ENCODE measurements around the gene SH3RF2.
"Not testable (repeated sequence)": the region's sequence is repeated elsewhere in the genome, so short reads cannot be mapped to it uniquely, and the experiment has no call there.

Gene SH3RF2, protein sequence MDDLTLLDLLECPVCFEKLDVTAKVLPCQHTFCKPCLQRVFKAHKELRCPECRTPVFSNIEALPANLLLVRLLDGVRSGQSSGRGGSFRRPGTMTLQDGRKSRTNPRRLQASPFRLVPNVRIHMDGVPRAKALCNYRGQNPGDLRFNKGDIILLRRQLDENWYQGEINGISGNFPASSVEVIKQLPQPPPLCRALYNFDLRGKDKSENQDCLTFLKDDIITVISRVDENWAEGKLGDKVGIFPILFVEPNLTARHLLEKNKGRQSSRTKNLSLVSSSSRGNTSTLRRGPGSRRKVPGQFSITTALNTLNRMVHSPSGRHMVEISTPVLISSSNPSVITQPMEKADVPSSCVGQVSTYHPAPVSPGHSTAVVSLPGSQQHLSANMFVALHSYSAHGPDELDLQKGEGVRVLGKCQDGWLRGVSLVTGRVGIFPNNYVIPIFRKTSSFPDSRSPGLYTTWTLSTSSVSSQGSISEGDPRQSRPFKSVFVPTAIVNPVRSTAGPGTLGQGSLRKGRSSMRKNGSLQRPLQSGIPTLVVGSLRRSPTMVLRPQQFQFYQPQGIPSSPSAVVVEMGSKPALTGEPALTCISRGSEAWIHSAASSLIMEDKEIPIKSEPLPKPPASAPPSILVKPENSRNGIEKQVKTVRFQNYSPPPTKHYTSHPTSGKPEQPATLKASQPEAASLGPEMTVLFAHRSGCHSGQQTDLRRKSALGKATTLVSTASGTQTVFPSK

DNA sequence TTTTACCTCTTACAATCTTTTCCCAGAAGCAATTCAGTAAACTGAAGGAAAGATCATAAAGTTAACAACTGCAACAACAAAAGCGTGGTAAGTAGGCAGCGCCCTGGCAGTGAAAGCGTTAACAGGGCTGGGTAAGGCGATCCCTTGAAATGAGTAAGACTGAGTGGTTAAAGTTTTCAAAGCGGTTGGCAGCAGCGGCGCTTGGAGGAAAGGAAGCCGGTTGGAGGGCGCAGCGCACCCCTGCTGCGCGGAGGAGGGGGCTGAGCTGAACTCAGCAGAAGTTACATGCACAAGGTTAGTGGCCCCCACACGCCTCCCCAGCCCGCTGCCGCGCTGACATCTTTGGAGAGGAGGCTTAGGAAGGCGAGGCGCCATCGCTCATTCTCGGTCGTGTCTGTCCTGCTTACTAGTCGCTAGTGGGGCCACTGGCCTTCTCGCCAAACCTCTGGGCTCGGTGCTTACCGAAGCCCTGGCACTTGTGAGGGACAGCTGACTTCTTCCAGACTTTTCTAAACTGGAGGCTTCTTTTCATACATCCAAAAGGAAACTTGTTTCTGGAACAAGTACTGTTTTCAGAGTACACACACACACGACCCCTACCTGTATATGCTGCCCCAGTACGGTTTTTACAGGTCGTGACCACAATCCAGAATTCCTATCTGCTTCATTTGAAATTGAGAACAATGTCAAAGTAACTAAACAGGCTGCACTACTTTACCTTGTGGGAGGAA lies at the start of gene SH3RF2:
SH3RF2 (plus strand) TSS at position 178 of the 731 bp plus-strand sequence. CDS start 1,351 bp downstream, outside the sequence.
- peak; percentile 84 for DNase-seq

DNA sequence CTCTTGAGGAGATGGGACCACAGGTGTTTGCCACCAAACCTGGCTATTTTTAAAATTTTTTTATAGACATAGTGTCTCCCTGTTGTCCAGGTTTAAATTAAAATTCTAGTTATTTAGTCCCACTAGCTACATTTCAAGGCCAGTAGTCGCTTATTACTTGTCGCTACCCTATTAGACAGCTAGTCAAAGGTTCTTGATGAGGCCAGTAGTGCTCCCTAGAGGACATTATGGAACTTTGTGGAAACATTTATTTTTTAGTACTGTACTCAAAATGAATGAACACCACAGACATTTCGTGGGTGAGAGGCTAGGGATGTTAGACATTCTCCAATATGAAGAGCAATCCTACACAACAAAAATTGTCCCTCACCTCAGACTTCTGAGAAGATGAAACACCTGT lies 49.2 kb upstream of the SH3RF2 start:
- no peak for DNase-seq

DNA sequence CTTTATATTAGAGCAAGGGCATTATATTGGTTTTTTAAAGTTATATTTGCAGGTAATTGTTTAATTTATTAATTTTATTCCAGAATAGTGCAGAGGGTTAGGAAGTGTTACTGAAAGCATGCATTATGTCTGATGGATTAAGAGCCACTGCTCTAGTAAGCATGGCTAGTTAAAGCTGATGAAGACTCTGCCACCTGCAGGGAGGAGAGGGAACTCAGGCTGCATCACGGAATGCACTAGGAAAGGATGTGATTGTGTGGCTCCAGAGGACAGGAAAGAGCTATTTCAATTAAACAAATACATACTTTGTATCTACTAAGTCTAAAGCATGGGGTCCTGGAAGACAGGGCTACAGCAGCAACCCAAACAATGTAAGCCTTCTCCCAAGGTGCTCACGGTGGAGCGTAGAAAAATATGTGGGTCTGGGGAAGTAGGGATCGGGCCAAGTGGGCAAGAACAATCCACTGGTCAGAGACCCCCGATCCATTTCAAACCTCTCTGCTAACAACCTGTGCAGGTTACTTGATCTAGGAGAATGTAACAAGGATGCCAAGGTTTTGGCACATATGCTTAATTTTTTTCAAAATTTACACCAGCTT lies 48.3 kb upstream of the SH3RF2 start:
- DNase-seq, result no peak

DNA sequence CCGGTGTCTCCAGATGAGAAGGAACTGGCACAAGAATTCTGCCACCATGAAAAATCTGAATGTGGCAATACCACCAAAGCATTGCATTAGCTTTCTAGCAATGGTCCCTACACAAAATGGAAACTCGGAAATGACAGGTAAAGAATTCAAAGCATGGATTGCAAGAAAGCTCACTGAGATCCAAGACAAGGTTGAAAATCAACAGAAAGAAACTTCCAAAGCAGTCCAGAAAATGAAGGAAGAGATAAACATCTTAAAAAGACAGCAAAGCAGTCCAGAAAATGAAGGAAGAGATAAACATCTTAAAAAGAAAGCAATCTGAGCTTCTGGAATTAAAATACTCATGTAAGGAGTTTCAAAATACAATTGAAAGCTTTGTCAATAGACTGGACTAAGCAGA lies 46.8 kb upstream of the SH3RF2 start:
- DNase-seq, result no peak

DNA sequence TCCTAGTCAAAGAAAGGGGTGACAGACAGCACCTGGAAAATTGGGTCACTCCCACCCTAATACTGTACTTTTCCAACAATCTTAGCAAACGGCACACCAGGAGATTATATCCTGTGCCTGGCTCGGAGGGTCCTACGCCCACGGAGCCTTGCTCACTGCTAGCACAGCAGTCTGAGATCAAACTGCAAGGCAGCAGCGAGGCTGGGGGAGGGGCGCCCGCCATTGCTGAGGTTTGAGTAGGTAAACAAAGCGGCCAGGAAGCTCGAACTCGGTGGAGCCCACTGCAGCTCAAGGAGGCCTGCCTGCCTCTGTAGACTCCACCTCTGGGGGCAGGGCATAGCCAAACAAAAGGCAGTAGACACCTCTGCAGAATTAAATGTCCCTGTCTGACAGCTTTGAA lies 45.0 kb upstream of the SH3RF2 start:
- DNase-seq, result not testable (repeated sequence)

DNA sequence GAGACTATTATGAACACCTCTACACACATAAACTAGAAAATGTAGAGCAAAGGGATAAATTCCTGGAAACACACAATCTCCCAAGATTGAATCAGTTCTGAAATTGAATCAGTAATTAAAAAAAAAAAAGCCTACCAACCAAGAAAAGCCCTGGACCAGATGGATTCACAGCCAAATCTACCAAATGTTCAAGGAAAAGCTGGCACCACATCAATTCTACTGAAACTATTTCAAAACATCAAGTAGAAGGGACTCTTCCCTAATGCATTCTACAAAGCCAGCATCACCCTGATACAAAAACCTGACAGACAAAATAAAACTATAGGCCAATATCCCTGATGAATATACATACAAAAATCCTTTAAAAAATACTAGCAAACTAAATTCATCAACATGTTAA lies 38.2 kb upstream of the SH3RF2 start:
- DNase-seq, result no peak

DNA sequence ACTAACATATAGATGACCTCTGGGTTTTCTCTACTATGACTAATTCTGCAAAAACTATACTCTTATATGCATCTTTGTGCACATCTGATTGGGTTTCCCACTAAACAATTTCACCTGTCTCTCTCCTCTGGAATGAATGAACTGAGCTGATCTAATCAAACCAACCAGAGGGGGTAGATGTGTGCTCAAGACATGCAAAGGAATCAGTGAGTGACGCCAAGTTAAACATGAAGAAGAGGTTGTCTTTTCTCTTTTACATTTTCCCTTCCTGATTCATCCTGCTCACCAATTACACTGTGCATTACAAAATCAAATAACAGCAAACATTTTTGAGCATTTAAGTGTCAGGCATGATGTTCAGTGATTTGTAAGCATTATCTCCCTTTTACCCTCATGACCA lies 34.0 kb upstream of the SH3RF2 start:
- DNase-seq, result no peak

DNA sequence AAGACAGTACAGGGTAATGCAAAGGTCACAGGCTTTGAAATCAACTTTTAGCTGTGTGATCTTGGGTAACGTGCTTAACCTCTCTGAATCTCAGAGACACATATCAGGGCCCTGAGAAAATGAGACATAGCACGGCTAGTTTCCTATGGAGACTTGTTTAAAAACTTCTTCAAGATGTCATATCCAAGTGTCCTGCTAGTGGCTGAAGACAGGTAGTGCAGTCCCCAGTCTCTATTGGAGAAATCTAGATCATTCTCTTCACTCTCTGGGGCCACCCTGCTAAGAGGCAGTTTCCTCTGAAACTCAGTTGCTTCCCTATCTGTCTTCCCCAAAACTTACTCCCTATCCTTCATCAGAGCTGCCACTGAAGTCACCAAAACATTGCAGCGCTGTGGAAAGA lies 33.3 kb upstream of the SH3RF2 start:
- no peak for DNase-seq

DNA sequence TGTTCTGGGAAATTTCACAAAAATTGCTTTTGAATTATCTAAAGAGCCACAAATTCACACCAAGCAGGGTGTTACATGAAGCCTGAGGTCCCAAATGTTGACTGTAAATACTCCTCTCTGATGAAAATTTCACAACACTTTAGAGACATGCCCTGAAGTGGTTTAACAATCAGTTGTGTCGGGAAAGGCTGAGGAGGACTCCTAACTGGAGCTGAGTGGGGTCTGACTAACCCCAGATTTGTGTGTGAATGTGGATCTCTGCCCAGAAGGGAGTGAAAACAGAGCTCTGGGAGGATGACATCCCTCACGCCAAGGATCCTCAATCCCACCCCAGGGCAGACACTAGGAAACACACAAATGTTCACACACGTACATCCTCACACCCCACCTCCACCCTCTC lies 32.5 kb upstream of the SH3RF2 start:
- no peak for DNase-seq

DNA sequence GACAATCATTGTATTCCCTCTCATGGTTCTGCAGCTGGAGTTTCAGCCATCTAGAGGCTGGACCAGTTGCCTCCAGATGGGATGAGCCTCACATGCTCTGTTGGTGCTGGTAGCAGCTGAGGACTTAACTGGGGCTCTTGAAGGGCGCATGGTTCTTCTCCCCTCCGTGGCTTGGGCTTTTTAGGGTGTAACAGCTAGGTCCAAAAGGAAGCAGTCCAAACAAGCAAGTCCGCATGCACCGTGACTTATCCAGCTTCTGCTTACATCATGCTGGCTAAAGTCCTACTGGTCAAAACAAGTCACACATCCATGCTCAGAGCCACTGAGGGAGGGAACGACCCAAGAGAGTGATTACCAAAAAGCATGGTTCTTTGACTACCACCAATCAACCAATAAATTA lies 31.6 kb upstream of the SH3RF2 start:
- DNase-seq, result no peak

DNA sequence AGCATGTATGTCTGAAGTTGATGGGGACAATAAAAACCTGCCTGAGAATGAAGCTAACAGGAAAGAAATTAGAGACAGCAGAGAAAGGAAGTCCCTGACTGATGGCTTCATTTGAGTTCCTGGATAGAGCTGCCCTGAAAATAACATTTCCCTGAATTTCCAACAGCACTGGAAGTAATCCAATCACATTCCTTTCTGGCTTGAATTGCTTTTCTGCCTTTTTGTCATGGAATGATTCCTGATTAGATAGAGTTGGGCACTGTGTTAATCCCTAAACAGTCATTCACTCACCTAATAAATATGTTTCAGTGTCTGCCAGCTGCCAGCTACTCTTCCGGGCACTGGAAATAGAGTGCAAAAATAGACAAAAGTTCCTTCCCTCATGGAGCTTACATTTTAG lies 30.0 kb upstream of the SH3RF2 start:
- DNase-seq, result no peak

DNA sequence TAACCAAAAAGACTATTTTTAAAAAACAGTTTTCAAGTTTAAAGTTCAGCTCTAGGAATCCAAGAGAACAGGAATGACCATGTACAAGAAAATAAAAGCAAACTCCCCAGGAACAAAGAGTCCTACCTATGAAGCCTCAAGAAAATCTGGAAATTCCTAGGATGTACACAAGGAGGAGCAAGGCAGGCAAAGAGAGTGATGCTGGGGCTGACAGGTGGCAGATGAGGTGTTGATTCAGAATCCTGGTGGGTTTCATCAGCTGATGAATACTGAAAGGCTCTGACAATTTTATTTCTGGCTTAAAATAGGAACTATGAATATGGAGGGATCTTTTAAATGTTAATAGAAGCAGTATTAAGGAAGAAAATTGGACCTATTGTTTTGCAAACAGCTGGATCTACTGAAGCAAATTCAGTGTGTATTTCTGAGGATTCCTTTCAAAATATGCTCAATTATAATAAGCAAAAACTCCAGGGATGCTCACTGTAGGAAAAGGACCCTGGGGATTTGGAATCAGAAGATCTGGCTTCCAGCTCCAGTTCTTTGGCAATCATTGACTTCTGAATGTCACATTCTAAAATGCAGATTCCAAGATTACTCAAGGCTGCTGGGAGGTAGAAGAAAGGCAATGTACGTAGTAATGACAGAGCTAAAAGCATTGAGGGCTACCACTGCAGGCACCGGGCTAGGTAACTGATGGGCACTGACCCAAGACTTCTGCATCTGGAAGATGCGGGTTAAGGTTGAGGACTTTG lies 28.0 kb upstream of the SH3RF2 start:
- no peak for DNase-seq

DNA sequence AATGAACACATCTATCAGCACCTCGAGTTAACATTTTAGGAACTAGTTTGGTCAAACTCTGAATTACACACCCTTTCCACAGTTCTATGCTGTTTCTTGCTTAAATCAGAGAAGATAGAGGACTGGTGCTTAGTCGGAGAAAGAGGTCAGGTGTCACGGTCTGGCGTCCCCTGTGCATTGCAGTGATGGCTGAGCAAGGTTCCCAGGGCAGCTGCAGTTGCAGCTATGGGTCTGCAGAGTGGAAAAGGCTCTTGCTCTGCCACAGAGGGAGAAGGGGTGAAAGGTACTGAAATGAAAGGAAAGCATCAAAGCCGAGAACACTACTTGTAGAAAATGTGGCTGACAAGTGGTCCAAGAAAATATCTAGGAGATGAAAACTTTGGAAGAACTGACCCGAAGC lies 25.2 kb upstream of the SH3RF2 start:
- DNase-seq, result no peak

DNA sequence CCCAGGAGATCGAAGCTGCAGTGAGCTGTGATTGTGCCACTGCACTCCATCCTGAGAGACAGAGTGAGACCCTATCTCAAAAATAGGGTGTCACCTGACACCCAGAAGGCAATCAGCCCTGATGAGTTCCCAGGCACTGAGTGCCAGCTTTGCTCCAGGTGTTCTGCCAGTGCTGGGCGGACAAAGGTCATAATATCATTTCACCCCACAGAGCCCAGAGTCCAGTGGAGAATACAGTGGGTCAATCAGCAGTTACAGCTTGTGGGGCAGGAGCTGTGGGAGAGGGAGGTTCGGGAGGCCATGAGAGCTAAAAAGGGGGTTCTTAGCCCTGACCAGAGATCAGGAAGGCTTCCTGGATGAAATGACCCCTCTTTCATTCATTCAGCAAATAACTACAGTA lies 24.4 kb upstream of the SH3RF2 start:
- no peak for DNase-seq

DNA sequence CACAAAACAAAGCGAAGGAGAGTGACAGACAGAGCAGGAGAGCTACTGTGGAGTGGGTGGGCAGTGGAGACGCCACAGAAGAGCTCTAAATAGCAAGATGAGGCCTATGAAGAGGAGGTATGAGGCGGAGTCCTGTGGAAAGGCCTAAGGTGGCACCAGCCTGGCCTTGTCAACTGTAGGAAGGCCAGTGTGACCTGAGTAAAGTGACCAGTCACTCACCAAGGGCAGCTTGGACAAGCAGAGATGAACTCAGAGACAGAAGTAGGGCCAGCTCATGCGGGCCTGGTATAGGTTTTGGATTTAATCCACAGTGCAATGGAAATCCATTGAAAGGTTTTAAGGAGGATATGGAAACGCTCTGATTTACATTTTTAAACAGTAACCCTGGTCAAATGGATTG lies 23.8 kb upstream of the SH3RF2 start:
- no peak for DNase-seq

DNA sequence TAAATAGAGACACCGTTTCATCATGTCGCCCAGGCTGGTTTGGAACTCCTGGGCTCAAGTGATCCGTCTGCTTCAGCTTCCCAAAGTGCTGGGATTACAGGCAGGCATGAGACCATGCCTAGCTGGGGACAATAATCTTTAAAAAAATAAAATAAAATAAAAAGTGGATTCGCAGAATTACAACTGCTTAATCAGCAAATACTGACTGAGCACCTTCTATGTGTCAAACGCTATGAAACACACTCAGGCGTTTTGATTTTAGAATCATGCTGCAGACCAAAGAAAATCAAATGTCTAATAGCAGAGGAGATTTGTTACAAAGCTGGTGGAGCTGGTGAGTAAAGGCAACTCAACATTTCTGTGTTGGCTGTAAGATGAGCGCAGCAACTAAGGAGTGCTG lies 22.7 kb upstream of the SH3RF2 start:
- DNase-seq, result no peak

DNA sequence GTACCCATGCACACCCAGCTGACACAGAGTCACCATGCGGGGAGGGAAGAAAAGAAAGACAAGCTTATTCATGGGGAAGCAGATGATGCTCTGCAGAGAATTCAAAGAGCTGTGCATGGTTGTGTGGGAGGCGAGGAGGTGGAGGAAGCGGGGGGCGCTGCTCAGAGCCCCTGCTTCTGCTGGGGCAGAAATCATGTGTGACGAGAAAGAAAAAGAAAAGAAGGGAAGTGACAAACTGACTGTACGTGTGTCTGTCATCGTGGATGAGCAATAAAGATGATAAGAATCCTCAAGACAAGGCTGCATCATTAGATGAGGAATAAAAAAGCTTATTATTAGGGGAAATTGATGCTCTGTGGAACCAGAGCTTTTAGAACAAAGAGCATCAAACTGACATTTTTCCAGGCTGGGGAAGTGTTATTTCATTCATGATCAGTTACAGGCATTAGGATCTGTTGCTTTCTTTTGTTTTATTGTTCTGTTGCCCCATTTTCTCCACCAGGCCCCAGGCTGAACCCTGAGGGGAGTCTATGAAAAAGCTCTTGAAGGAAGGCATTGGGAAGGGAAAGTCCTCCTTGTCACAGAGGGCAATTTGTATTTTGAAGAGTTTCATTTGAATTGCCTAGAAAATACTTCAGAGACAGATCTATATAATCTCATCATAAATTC lies 20.3 kb upstream of the SH3RF2 start:
- no peak for DNase-seq

DNA sequence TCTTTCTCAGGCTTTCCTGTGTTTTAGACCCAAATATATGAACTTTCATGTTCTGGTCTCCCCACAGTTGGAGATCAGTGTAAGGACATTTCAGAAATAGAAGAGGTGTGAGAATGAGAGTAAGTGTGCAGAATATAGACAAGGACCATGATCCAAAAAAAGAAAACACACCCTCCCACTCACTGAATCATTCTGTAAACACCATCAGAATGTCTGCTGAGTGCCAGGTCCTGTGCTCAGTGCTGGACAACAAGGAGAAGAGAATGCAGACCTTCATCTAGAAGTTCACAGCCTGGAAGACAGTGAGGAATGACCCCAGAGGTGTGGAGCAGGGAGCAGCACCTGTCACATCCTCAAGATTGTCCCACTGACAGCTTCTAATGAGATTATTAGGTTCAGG lies 19.1 kb upstream of the SH3RF2 start:
- no peak for DNase-seq

DNA sequence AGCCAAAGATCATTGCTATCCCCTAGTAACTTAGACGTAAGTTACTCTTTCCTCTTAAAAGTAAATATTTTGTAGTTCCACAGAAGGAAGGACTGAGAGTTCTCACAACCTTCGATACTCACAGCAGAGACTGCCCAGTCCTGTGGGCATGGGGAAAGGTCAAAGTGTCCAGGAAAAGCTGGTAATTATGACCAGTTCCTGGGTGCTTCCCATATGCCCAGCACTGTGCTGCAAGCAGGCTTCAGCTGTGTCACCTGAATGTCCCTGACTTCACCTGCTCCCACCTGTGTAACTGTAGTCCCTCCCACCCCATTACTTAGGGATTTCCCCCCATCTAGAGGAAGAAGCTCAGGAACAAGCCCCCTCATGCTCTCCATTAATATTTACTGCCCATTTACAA lies 18.0 kb upstream of the SH3RF2 start:
- DNase-seq, result no peak

DNA sequence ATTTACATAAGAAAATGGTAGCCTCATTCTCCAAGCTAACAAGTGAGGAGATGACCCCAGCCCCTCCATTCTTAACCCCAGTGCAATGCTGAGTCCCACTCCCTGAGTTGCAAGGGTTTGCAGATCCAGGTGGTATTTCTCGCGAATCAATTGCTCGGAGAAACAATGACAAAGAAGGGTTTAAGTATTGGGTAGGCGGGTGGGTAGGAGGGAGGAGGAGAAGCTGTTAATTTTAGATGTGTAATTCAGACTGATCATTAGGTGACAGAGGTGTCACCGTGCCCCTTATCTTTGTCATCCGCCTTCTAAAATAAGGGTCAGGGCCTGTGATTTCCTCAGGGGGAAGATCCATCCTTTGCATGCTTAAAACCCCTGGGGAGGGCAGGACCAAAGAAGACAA lies 17.0 kb upstream of the SH3RF2 start:
- no peak for DNase-seq

DNA sequence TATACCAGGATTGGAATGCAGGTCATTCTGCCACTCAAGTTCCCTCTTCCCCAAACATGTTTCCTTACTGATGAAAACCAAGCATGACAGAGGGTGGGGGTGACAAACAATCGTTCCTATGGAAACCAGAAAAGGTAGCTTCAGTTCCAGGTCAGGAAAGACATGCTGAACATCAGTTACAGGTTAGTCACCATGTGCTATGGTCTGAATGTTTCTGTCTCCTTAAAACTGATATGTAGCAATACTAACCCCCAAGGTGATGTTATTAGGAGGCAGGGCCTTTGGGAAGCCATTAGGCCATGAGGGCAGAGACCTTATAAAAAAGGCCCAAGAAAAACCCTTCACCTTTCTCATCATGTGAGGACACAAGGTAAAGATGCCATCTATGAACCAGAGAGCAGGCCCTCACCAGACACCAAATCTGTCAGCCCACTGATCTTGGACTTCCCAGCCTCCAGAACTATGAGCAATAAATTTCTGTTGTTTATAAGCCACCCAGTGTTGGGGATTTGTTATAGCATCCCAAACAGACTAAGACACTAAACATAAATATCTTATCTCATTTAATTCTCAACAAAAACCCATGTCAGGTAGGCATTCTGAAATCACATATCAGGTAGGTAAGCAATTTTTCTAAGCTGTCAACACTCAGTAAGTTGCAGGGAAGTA lies 15.7 kb upstream of the SH3RF2 start:
- no peak for DNase-seq
